H54 (cell line): ENCODE data around the gene ZNF564.

Source experiments
- DNase-seq: peaks from one replicate; pipeline ENCODE4 v3.0.0; 2011; ENCODE audit warnings: low spot score, mixed read lengths; ENCODE audit not compliant: insufficient read length
- FAIRE-seq: peaks from 3 replicates; lab custom pipeline; 2011; peaks lifted over from hg19 to GRCh38; lab: Jason Lieb, UNC
- POLR2A ChIP-seq: IDR thresholded peaks from 2 replicates; pipeline ENCODE4 v1.6.1; 2011; ENCODE audit warnings: low read depth, mild to moderate bottlenecking, low read length

The ZNF564 gene

DNA sequence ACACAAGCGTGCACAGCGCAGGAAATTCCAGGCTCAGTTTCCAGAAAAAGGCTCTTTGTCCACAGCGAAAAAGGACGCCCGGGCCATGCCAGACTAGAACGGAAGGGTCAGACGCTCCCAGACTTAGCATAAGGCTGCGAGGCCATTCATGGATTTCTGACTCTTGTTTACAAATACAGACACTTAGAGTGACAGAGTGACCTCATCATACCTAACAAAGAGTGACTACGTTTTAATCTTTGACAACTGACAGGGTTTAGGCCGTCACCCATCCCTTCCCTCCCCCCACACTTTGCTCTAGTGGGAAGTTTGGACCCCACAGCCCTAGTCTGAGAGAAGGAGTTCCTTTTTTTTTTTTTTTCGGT is 66.2 kb downstream of the ZNF564 start:
- DNase-seq: no peak
- no peak for FAIRE-seq
- no peak for TF ChIP-seq POLR2A

DNA sequence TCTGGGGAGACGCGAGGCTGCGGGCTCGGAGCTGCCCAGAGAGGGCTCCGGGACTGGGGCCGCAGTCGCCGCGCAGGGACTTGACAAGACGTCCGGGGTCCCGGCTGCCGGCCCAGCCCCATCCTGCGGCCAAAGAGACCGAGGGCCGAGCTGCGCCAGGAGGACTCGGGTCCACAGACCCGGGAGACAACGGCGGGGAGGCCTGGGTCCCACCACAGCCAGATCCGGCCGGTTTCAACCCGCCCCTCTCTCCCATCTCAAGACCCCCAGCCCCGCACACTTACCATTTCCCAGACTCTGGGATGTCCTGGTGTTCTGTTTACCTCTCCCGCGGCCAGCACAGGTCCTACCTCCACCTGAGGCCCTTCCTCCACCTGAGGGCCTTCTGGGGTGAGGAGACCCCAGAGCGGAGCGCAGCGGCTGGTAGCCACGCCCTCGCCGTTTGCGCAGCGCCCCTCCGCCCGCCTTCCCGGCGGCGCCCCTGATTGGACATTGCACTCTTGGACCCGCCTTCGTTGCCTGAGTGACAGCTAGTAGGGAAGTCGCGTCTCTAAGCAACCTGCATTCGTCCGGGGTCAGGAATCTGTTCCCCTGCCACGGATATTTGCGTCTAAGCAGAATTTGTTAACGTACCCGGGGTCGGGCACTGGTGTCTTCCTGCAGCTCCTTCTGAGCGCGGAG is 66.8 kb downstream of the ZNF564 start, which contains the start of gene ZNF709:
ZNF709 (minus strand) TSS at position 446 of the 681 bp plus-strand sequence; CDS start at position 287, 159 bp downstream.
- FAIRE-seq: no peak

DNA sequence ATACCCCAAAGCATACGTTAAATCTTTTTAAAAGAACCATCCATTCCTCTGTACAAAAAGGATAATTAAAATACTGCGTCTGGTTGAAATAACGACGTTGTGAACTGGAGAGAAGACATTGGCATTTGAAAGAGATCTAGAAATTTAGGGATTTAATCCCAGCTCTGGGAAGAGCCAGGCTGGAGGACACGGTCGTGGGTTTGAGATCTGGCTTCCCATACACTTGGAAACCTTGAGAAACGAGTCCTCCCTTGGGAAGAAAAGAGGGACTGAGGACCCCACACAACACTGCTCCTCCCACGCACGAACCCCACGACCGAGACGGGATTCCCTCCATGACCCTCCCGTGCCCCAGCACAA is 67.3 kb downstream of the ZNF564 start:
- DNase-seq (no peak), FAIRE-seq (no peak)
- no peak for TF ChIP-seq POLR2A

More for the DNA sequence above, 66.8 kb downstream of the ZNF564 start, which contains the start of gene ZNF709:
- TF ChIP-seq POLR2A: peak; percentile 75
- peak; percentile 78 for DNase-seq

DNA sequence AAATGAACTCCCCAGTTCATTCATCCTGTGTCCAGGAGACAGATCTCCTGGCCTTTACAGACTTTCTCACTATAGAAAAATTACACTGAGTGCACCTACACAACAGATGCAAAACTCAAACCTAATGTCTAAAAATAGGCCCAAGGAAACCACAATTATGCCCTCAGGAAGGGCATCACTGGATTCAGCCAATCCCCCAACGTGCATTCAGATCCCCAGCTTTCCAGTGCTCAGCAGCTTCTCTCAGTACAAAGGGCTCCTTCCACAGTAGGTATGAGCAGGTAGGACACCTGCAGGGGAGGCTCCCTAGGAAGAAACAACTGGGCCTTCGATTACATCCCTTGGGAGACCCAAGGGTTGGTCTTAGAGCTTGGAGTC is 68.8 kb downstream of the ZNF564 start:
- no peak for DNase-seq
- TF ChIP-seq POLR2A: no peak
- no peak for FAIRE-seq

DNA sequence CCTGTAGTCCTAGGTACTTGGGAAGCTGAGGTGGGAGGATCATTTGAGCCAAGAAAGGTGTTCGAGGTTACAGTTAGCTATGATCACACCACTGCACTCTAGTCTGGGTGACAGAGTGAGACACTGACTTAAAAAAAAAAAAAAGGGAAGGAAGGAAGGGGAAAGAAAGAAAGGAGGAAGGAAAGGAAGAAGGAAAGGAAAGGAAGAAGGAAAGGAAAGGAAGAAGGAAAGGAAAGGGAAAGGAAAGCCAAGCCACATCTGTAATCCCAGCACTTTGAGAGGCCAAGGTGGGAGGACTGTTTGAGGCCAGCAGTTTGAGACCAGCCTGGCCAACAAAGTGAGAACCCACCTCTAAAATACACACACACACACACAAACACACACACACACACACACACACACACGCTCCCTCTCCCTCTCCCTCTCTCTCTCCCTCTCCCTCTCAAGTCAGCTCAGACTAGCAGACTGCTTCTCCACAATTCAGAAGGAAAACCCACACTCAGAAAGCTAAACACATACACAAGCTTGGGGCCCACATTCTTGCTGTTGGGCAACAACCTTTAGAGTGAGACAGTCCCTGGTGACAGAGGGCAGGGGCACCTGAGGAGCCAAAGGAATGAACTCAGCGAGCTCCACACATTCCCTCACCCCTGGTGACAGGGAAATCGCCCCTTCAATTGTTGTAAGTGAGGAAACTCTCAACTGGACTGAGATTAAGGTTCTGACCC is 69.3 kb downstream of the ZNF564 start:
- FAIRE-seq (no peak), DNase-seq (no peak)
- TF ChIP-seq POLR2A: no peak

DNA sequence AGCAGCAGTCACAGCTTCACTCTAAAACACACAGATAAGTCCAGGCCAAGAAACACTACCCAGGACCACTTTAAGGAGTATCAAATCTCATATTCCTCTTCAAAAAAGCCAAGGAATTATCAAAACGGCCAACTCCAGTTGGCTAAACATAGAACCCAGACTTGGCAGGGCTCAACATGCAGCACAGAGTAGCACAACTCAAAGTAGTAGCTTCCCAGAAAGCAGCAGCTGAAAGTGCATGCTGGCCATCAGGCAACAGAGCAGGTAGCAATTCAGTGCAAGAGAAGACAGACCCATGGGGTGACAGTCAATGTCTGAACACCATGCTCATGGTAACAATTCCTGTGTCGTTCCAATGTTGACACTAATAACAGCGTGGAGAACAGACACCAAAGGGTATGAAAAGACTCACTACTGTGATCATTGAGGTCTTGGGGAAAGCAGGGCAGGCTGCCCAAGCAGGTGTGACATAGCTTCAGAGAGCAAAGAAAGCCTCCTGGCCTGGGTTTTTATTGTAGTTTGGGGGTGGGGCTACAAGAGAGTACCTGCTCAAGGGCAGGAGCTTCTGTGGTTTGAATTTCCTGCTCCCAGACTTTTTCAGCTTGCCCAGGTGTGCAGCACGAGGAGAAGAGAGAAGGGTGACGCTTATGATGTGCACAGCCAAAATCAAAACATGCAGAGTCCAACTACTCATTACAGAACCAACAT is 72.9 kb downstream of the ZNF564 start:
- TF ChIP-seq POLR2A: no peak
- DNase-seq (no peak), FAIRE-seq (no peak)
